CD4-positive, alpha-beta T cell treated with Interleukin-10 for 1 hour (primary cell): Measurements from ENCODE around the gene TM4SF5.
A peak's percentile ranks its signal among the peaks of the same experiment; 100 is the strongest.

Source experiments
- DNase-seq: peaks from one replicate; pipeline ENCODE4 v3.0.0-alpha.2; 2020

The TM4SF5 gene

GRCh38 chr17:4748686-4749085, 23.0 kb upstream of the TM4SF5 start:
- no peak for DNase-seq

- no peak for DNase-seq
These were observed 21.1 kb upstream of the TM4SF5 start for GRCh38 chr17:4750606-4751005.

- DNase-seq = no peak
These were observed 19.8 kb upstream of the TM4SF5 start for GRCh38 chr17:4751932-4752331.

DNA sequence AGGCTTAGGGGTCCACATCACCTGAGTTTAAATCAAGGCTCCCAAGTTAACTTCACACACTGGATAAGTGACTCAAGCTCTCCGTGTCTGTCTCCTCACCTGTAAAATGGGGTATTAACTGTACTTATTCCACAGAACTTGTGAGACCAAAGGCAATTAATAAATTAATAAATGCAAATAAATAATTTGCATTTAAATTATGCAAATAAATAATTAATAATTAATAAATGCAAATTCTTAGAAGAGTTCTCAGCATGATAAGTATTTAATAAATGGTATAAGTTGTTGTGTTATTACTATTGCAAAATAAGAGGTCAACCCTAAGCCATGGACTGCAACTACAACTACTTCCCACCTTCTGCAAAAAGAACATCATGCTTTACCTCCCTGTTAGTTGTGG, 18.3 kb upstream of the TM4SF5 start:
- DNase-seq = no peak

GRCh38 chr17:4759776-4760236, 11.9 kb upstream of the TM4SF5 start:
- no peak for DNase-seq

DNA sequence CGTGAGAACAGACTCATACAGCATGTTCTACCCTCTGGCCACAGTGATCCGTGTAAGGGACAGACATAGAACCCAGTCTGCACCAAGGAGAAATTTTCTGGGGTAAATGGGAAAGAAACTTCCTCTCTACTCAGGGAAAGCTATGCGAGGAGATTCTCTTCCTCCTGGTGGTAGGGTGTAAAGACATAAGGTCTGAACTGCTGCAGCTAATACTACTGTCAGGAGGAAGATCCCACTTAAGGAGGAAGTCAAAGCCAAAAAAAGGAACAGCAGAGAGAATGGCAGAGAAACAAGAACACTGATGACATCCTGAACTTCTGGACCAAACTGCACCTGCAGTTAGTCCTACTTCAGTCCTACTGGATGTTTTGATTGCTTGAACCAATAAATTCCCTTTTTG, 7.1 kb upstream of the TM4SF5 start:
- no peak for DNase-seq

GRCh38 chr17:4766201-4766600, 5.5 kb upstream of the TM4SF5 start:
- no peak for DNase-seq

- no peak for DNase-seq
These were observed 5.0 kb upstream of the TM4SF5 start for GRCh38 chr17:4766723-4767122.

DNA sequence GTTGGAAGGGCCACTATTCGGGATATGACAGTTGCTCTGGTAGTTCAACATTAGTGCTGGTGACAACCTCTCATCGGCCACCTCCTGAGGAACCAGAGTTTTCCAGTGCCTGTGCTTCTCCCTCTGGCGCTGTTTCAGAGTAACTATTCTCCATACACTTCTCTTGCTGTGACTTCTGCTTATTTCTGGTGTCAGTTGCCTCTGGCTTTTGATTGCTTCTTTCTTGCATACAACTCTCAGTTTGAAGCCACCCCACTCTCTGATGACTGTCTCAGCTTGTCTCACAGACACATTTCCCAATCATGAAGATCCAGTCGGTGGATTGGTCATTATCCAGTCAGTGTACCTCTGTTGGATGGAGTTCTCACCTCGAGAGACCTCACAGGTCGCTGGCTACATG, 3.4 kb upstream of the TM4SF5 start:
- no peak for DNase-seq

- DNase-seq = no peak
These were observed 2.1 kb upstream of the TM4SF5 start for GRCh38 chr17:4769628-4770027.

DNA sequence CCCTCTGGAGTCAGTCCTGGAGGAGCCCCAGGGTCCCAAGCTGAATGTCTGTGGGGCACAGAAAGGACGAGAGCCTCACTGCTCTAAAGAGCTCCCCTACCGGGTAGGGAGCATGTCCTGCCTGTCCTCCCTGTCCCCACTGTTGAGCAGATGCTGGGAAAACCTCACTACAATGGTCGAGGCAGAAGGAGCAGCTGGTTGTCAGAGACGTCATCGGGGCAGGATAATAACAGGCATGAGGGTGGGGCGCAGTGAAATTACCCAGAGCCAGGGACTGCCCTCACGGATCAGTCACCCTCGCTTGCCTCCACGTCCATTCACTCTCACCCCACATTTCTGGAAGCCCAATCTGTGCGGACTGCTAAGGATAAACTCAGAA, 538 bp downstream of the TM4SF5 start:
- DNase-seq = no peak

- DNase-seq = no peak
These were observed 6.5 kb downstream of the TM4SF5 start for GRCh38 chr17:4777969-4778760.

GRCh38 chr17:4780325-4780955, 8.8 kb downstream of the TM4SF5 start:
- no peak for DNase-seq

GRCh38 chr17:4782652-4783051, 11.0 kb downstream of the TM4SF5 start:
- no peak for DNase-seq

DNA sequence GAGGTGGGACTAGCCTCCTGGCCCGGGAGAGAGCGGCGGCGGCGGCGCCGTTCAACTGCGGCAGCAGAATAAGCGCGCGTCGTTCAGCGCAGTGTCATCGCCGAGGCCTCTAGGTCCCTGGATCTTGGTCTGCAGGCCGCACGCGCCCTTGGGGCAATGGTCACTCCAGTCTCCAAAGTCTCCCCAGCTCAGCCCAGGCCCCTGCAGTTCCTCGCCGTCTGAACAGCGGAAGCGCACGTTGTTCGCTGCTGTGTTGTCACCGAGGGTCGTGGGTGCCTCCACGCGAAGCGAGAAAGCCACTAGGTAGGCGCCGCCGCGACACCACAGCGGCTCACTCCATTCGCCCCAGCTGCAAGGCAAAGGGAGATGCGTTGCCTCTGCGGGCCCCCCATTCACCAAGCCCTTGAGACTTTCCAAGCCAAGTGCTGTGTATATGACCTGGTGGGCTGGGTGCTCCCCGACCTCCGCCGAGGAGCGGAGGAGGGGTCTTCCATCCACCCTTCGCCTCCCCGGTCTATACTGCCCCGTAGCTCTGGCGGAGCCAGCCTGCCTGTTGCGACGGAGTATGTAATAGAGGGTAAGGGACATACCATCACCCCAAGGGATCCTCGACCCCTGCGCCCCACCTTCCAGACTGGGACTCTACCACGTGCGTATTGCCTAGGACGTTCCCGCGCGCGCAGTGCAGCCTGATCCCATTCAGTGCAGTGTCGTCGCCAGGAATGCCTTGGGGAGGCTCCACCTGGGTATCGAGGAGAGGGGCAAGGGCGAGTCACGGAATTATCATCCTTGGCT, 13.8 kb downstream of the TM4SF5 start:
- DNase-seq = no peak

GRCh38 chr17:4786106-4786511, 14.4 kb downstream of the TM4SF5 start, which contains the start of gene VMO1:
TSS of gene VMO1 (minus strand) at chr17:4786364. CDS start at chr17:4786352, 12 bp downstream.
- no peak for DNase-seq

DNA sequence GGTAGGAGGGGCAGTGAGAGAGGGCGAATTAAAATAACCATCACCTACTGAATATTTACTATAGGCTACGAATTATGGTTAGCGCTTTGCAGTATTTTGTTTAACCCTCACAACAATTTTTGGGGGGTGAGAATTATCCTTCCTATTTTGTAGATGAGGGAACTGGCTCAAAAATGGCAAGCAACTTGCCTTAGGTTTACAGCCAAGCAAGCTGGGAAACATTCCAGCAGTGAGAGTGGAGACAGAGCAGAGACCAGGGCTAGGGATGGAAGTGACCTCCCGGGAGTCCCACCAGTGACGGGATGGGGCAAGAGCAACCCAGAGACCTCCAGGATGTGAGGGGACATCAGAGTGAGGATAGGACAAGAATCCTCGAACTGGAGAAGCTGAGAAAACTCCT, 14.8 kb downstream of the TM4SF5 start:
- no peak for DNase-seq

DNA sequence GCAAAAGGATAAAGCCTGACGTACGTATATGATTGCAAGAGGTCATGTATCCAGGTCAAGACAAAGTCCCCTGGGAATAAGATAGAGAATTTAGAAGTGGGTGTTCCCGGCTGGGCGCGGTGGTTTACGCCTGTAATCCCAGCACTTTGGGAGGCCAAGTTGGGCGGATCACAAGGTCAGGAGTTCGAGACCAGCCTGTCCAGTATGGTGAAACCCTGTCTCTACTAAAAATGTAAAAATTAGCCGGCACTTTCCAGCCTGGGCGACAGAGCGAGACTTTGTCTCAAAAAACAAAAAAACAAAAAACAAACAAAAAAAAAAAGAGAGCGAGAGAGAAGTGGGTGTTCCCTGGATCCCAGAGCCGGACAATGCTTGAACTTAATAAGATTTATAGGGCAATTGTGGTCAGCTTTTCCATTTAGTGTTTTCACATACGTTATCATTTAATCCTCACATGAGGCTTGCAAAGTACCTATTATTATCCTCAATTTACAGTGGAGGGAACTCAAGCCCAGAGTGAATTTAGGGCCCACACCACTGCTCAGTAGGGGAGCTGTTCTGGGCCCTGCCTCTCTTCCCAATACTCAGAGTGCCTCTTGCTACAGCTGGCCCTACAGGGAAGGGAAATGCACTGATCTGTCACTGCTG, 16.6 kb downstream of the TM4SF5 start:
- no peak for DNase-seq

- no peak for DNase-seq
These were observed 17.4 kb downstream of the TM4SF5 start, which contains the start of gene GLTPD2 for GRCh38 chr17:4788807-4789700. TSS of gene GLTPD2 (plus strand) at chr17:4788964. CDS start at chr17:4789012, 48 bp downstream.

- DNase-seq = no peak
These were observed 17.9 kb downstream of the TM4SF5 start for GRCh38 chr17:4789701-4789950.

DNA sequence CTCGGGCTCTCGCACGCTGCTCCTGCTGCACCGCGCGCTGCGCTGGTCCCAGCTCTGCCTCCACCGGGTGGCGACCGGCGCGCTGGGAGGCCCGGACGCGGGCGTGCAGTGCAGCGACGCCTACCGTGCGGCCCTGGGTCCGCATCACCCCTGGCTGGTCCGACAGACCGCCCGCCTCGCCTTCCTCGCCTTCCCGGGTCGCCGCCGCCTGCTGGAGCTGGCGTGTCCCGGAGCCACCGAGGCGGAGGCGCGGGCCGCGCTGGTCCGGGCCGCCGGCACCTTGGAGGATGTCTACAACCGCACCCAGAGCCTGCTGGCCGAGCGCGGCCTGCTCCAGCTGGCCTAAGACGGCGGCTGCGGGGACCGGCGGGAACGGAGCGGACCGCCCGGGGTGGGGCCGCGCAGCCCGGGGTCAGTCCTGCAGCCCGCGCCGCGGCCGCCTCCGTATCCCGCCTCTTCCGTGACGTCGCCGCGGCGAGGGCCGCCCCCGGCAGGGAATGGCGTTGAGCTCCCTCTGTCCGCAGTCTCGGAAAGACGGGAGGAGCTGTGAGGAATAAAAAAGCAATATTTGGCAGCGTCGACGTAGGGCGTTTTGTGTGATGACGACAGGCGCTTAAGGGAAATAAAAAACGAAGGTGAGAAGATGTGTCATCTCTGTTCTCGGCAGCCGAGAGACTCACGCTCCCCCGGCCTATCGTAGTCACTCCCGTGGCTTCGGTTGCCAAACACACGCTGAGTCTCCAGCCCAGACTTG, 18.4 kb downstream of the TM4SF5 start:
- peak; percentile 84 for DNase-seq

DNA sequence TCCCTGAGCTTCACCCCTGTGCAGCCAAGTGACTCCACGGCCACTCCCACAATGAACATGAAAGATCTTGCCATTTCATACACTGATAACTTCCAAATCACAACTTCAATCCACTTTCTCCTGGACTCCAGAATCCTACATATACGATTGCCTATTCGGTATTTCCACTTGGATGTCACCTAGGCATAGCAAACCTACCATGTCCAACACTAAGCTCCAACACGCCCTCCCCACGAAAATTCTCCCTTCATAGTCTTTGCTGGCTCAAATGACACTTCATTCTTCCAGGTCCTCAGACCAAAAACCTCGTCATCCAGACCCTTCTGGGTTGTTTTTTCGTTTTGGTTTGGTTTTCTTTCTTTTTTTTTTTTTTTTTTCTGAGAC, 19.0 kb downstream of the TM4SF5 start:
- DNase-seq = no peak
